SU-DHL-6 (cell line): ENCODE data around the gene GTF3C6.

Experiments used
- EZH2phosphoT487 ChIP-seq: fragments of 200-600 bp; sonication (generic), shearing (Covaris generic); conservative IDR thresholded peaks from 2 replicates; pipeline ENCODE4 v1.6.1; 2018; ENCODE audit warnings: mild to moderate bottlenecking, antibody characterized with exemption, low read length, moderate library complexity, mixed read lengths
- TF ChIP-seq, protein P1 (sequence below): fragments of 200-600 bp; sonication (generic); IDR thresholded peaks from one replicate; pipeline ENCODE4 v1.5.1; 2017; ENCODE audit warnings: antibody characterized with exemption, mild to moderate bottlenecking, low read length, moderate library complexity; ENCODE audit not compliant: insufficient read depth, poor library complexity, severe bottlenecking

DNA sequence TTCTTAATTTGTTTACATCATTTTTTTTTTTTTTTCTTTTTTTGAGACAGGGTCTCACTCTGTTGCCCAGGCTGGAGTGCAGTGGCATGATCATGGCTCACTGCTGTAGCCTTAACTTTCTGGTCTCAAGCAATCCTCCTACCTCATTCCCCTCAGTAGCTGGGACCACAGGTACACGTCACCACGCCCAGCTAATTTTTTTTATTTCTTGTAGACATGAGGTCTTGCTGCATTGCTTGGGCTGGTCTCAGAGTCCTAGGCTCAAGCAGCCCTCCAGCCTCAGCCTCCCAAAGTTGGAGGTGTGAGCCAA lies 53.6 kb downstream of the GTF3C6 start:
- TF ChIP-seq, protein P1, sequence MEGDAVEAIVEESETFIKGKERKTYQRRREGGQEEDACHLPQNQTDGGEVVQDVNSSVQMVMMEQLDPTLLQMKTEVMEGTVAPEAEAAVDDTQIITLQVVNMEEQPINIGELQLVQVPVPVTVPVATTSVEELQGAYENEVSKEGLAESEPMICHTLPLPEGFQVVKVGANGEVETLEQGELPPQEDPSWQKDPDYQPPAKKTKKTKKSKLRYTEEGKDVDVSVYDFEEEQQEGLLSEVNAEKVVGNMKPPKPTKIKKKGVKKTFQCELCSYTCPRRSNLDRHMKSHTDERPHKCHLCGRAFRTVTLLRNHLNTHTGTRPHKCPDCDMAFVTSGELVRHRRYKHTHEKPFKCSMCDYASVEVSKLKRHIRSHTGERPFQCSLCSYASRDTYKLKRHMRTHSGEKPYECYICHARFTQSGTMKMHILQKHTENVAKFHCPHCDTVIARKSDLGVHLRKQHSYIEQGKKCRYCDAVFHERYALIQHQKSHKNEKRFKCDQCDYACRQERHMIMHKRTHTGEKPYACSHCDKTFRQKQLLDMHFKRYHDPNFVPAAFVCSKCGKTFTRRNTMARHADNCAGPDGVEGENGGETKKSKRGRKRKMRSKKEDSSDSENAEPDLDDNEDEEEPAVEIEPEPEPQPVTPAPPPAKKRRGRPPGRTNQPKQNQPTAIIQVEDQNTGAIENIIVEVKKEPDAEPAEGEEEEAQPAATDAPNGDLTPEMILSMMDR = no peak
- no peak for TF ChIP-seq EZH2phosphoT487
